ENCODE data around the gene TLCD4.

DNA sequence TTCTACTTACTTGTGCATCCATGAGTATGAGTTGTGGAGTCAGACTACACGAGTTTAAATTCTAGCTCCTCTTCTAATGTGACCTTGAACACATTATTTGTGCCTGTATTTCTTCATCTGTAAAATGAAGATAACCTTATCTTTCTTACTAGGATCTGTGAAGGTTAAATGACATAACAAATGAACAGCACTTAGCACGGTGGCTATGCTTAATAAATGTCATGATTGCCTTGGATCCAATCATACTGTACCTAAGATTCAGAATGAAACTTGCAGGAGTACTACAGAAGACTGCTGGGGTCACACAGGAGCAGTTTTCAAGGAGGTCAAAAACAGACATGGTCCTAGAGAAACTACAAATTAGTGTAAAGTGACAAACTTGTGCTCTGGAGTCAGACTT is 22.2 kb upstream of the TLCD4 start:
- TF ChIP-seq, protein P1, sequence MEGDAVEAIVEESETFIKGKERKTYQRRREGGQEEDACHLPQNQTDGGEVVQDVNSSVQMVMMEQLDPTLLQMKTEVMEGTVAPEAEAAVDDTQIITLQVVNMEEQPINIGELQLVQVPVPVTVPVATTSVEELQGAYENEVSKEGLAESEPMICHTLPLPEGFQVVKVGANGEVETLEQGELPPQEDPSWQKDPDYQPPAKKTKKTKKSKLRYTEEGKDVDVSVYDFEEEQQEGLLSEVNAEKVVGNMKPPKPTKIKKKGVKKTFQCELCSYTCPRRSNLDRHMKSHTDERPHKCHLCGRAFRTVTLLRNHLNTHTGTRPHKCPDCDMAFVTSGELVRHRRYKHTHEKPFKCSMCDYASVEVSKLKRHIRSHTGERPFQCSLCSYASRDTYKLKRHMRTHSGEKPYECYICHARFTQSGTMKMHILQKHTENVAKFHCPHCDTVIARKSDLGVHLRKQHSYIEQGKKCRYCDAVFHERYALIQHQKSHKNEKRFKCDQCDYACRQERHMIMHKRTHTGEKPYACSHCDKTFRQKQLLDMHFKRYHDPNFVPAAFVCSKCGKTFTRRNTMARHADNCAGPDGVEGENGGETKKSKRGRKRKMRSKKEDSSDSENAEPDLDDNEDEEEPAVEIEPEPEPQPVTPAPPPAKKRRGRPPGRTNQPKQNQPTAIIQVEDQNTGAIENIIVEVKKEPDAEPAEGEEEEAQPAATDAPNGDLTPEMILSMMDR (IDR thresholded peaks at IDR 0.05): no peak
- TF ChIP-seq EZH2phosphoT487 (IDR thresholded peaks at IDR 0.05): no peak
- TF ChIP-seq EZH2 (IDR thresholded peaks at IDR 0.05): no peak
